ENCODE measurements around the gene TMEM256. TPM values are rescaled to one million over a fixed set of nuclear protein-coding genes. Genes with fewer than 3 reads are reported as not detected.
A peak's percentile ranks its signal among the peaks of the same experiment; 100 is the strongest.

The TMEM256 gene
- total and polyA plus RNA-seq, 2 donors from 2014 or later: 55.8 to 389 TPM

DNA sequence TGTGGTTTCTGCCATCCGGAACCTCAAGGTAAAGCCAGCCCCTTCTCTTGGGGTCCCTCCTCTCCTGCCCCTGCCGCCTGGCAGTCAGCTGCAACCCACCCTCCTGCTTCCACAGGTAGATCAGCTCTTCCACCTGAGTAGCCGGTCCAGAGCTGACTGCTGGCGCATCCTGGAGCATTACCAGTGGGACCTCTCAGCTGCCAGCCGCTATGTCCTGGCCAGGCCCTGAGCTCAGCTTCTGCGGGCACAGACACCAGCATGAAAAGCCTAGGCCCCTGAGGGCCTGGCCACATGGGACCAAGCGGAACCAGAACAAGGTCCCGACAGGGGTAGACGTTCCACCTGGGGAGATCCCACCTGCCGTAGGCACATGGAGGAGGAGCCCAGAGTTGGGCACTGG is 15.0 kb downstream of the TMEM256 start:
- intact Hi-C loops (cut with DNase I): no loop called here
- peaks cover 0 to 4% (median 0%) of the 10 kb centered on the region in 3 donors for H3K4me1 ChIP-seq (ENCODE audit: control insufficient read depth in 2 of 3, insufficient read depth in 2 of 3, low read depth in 1 of 3, low read length in 3 of 3)
- H3K27me3 ChIP-seq (ENCODE audit: control insufficient read depth, insufficient read depth, low read length): no peaks in the 10 kb centered on the region
- no peaks in the 10 kb centered on the region for H3K9me3 ChIP-seq (ENCODE audit: control insufficient read depth in 2 of 3, insufficient read depth in 1 of 3, low read length in 3 of 3)
- H3K27ac ChIP-seq (ENCODE audit: low read depth in 2 of 2, low read length in 2 of 2): no peak overlapping the region
- TF ChIP-seq, protein P1, sequence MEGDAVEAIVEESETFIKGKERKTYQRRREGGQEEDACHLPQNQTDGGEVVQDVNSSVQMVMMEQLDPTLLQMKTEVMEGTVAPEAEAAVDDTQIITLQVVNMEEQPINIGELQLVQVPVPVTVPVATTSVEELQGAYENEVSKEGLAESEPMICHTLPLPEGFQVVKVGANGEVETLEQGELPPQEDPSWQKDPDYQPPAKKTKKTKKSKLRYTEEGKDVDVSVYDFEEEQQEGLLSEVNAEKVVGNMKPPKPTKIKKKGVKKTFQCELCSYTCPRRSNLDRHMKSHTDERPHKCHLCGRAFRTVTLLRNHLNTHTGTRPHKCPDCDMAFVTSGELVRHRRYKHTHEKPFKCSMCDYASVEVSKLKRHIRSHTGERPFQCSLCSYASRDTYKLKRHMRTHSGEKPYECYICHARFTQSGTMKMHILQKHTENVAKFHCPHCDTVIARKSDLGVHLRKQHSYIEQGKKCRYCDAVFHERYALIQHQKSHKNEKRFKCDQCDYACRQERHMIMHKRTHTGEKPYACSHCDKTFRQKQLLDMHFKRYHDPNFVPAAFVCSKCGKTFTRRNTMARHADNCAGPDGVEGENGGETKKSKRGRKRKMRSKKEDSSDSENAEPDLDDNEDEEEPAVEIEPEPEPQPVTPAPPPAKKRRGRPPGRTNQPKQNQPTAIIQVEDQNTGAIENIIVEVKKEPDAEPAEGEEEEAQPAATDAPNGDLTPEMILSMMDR (IDR thresholded peaks at IDR 0.05; ENCODE audit: borderline replicate concordance, extremely low read depth, insufficient read depth): no peak
- no peak overlapping the region for H3K4me3 ChIP-seq (ENCODE audit: low read length in 3 of 3)
- H3K9ac ChIP-seq (ENCODE audit: low read length in 3 of 3): no peak overlapping the region
- DNase-seq: peak in 1 of 5 donors; percentile 45
- FAIRE-seq: no peak
- peaks cover 3 to 4% (median 3%) of the 10 kb centered on the region in 3 donors for H3K36me3 ChIP-seq (ENCODE audit: control insufficient read depth in 2 of 3, insufficient read depth in 3 of 3, low read length in 3 of 3)

DNA sequence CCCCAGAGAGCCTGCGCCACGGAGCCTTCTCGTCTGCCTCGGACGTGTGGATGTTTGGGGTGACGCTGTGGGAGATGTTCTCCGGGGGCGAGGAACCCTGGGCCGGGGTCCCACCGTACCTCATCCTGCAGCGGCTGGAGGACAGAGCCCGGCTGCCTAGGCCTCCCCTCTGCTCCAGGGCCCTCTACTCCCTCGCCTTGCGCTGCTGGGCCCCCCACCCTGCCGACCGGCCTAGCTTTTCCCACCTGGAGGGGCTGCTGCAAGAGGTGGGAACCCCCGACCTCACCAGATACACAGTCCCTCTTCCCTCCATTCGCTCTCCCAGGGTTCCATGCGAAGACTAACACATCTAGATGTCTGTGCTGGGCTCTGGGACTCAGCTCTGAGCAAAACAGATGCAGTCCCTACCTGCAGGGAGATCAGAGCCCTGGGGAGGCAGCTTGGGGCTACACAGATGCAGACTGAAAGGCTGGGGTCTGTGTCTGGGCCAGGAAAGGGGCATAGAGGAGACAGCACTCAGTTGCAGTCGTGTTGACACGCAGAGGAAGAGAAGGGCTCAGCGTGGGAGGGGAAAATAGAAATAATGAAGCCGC is 19.3 kb downstream of the TMEM256 start:
- Histone ChIP-seq H3K9me3 (ENCODE audit: control insufficient read depth in 2 of 3, insufficient read depth in 1 of 3, low read length in 3 of 3) (no peaks in the 10 kb centered on the region), H3K4me1 (ENCODE audit: control insufficient read depth in 2 of 3, insufficient read depth in 2 of 3, low read depth in 1 of 3, low read length in 3 of 3) (peaks cover 0 to 17% (median 10%) of the 10 kb centered on the region in 3 donors), H3K27me3 (ENCODE audit: control insufficient read depth, insufficient read depth, low read length) (peaks cover 5% of the 10 kb centered on the region), H3K9ac (ENCODE audit: low read length in 3 of 3) (no peak overlapping the region), H3K27ac (ENCODE audit: low read depth in 2 of 2, low read length in 2 of 2) (peak overlapping the region in 1 of 2 donors; percentile 24), H3K36me3 (ENCODE audit: control insufficient read depth in 2 of 3, insufficient read depth in 3 of 3, low read length in 3 of 3) (peaks cover 0 to 4% (median 3%) of the 10 kb centered on the region in 3 donors), H3K4me3 (ENCODE audit: low read length in 3 of 3) (peak overlapping the region in 1 of 3 donors; percentile 41)
- DNase-seq (no peak), FAIRE-seq (no peak)
- intact Hi-C loops (cut with DNase I): no loop called here
- TF ChIP-seq, protein P1 (IDR thresholded peaks at IDR 0.05; ENCODE audit: borderline replicate concordance, extremely low read depth, insufficient read depth): no peak

DNA sequence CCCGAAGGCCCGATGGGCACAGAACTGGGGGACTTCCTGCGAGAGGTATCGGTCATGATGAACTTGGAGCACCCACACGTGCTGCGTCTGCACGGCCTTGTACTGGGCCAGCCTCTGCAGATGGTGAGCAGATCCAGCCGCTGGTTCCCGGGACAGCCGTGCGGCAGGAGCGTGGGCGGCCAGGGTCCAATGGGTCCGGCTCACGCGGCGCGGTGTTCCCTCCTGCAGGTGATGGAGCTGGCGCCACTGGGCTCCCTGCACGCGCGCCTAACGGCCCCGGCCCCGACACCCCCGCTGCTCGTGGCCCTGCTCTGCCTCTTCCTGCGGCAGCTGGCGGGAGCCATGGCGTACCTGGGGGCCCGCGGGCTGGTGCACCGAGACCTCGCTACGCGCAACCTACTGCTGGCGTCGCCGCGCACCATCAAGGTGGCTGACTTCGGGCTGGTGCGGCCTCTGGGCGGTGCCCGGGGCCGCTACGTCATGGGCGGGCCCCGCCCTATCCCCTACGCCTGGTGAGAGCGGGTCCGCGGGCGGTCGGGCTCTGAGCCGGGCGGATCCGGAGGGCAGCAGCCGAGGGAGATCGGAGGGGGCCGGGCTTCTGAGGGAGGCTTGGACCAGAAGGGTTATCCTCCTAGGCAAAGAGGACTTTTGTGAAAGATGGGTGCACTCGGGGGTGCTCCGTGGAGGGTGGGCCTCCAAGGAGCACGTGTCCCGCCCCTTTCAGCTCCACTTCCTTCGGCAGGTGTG is 20.0 kb downstream of the TMEM256 start:
- TF ChIP-seq, protein P1 (IDR thresholded peaks at IDR 0.05; ENCODE audit: borderline replicate concordance, extremely low read depth, insufficient read depth): no peak
- no peak for FAIRE-seq
- no peaks in the 10 kb centered on the region for H3K9me3 ChIP-seq (ENCODE audit: control insufficient read depth in 2 of 3, insufficient read depth in 1 of 3, low read length in 3 of 3)
- DNase-seq: peak; percentile 78 to 86 (median 82)
- peaks cover 0 to 17% (median 10%) of the 10 kb centered on the region in 3 donors for H3K4me1 ChIP-seq (ENCODE audit: control insufficient read depth in 2 of 3, insufficient read depth in 2 of 3, low read depth in 1 of 3, low read length in 3 of 3)
- H3K27me3 ChIP-seq (ENCODE audit: control insufficient read depth, insufficient read depth, low read length): peaks cover 5% of the 10 kb centered on the region
- peak overlapping the region in 1 of 3 donors; percentile 19 for H3K9ac ChIP-seq (ENCODE audit: low read length in 3 of 3)
- H3K27ac ChIP-seq (ENCODE audit: low read depth in 2 of 2, low read length in 2 of 2): peak overlapping the region in 1 of 2 donors; percentile 24
- intact Hi-C loops (cut with DNase I): no loop called here
- peaks cover 0 to 3% (median 0%) of the 10 kb centered on the region in 3 donors for H3K36me3 ChIP-seq (ENCODE audit: control insufficient read depth in 2 of 3, insufficient read depth in 3 of 3, low read length in 3 of 3)
- H3K4me3 ChIP-seq (ENCODE audit: low read length in 3 of 3): peak overlapping the region in 1 of 3 donors; percentile 41

All from kidney (tissue), 14 donors.